ENCODE data around the gene GK.

GRCh38 chrX:30620125-30620524 is 33.1 kb upstream of the GK start:
- no peak for TF ChIP-seq CTCF (conservative IDR thresholded peaks at IDR 0.05 in 1 of 2, IDR thresholded peaks at IDR 0.05 in 1 of 2; ENCODE audit: extremely low read depth in 1 of 2, insufficient read depth in 1 of 2, low read depth in 1 of 2, low read length in 2 of 2)
- TF ChIP-seq EZH2 (IDR thresholded peaks at IDR 0.05; ENCODE audit: borderline replicate concordance, low read length), result no peak

Measured in mammary epithelial cell (primary cell).